HCT116 (cell line): Measurements from ENCODE around the gene PLA2G4C. TPM values are rescaled to one million over a fixed set of nuclear protein-coding genes. Genes with fewer than 3 reads are reported as not detected.

Experiments
- ATAC-seq: fragments of 200-7000 bp; cut with Tn5 transposase; 2 replicates; pipeline ENCODE4 v1.9.1; 2020; ENCODE audit warnings: mild to moderate bottlenecking, moderate library complexity
- Bru-seq: library from RNA; stranded (reverse); fragments of 400-500 nt; gene quantifications from one replicate; lab custom pipeline; 2021; lab: Mats Ljungman, UMichigan
- BruChase-seq, 2 experiments: library from RNA; stranded (reverse); fragments of 400-500 nt; gene quantifications; one replicate each; lab custom pipeline; 2021; lab: Mats Ljungman, UMichigan
- BruUV-seq: library from RNA; stranded (reverse); fragments of 400-500 nt; replicated peaks from 2 replicates; lab custom pipeline; 2021; lab: Mats Ljungman, UMichigan
- CTCF ChIA-PET: fragments of 300-600 bp; sonication (Branson Sonifier 250); formaldehyde crosslinking; loops from one replicate; lab custom pipeline; 2021; ENCODE audit warnings: antibody characterized with exemption; lab: Charles Lee
- POLR2A ChIA-PET: fragments of 300-600, 350-600 bp; sonication (Branson Sonifier 250); formaldehyde crosslinking; loops from one replicate; lab custom pipeline; 2021; ENCODE audit warnings: antibody characterized with exemption; lab: Charles Lee
- RAD21 ChIA-PET, 2 experiments: fragments of 300-600 bp; sonication (Branson Sonifier 250); formaldehyde crosslinking; loops; one replicate each; lab custom pipeline; 2023; ENCODE audit warnings: low total read pairs in 2 of 2; ENCODE audit not compliant: uncharacterized antibody in 2 of 2, unreplicated experiment in 2 of 2, low non-redundant PET in 1 of 2; lab: Charles Lee
- DNase-seq: peaks from one replicate; pipeline ENCODE4 v3.0.0-alpha.2; 2010; ENCODE audit warnings: low read depth, low spot score
- H2AFZ ChIP-seq: fragments of 200-600 bp; shearing (Covaris generic), sonication (generic); 2 replicates; pipeline ENCODE4 v1.6.1; 2017; ENCODE audit warnings: low read depth, mixed run types, mixed read lengths, antibody characterized with exemption, low read length; ENCODE audit not compliant: poor library complexity, severe bottlenecking
- H3K27ac ChIP-seq: 2 replicates; pipeline ENCODE4 v1.5.1; 2012; ENCODE audit warnings: low read depth, low read length
- H3K27me3 ChIP-seq: fragments of 200-600 bp; sonication (generic); 2 replicates; pipeline ENCODE4 v1.6.1; 2016; ENCODE audit warnings: mixed run types, low read length, mixed read lengths; ENCODE audit not compliant: insufficient read depth
- H3K36me3 ChIP-seq, 2 experiments: fragments of 200-500 bp in 1 of 2; fragments of 200-600 bp in 1 of 2; sonication (Bioruptor generic) in 1 of 2; sonication (generic) in 1 of 2; 2 replicates each; pipeline versions ENCODE4 v1.5.1 to v1.6.1; 2014 to 2016; ENCODE audit warnings: low read length in 2 of 2, inconsistent platforms in 1 of 2, mixed read lengths in 1 of 2, mixed run types in 1 of 2; ENCODE audit not compliant: insufficient read depth in 2 of 2, control insufficient read depth in 1 of 2
- H3K4me1 ChIP-seq, 2 experiments: fragments of 200-600 bp in 1 of 2; sonication (generic) in 1 of 2; 2 replicates each; pipeline versions ENCODE4 v1.5.1 to v1.6.1; 2012 to 2017; ENCODE audit warnings: low read length in 2 of 2, inconsistent platforms in 1 of 2, mild to moderate bottlenecking in 1 of 2, mixed read lengths in 1 of 2, mixed run types in 1 of 2, moderate library complexity in 1 of 2; ENCODE audit not compliant: insufficient read depth in 2 of 2, control insufficient read depth in 1 of 2
- H3K4me2 ChIP-seq: fragments of 200-600 bp; sonication (generic); 2 replicates; pipeline ENCODE4 v1.6.1; 2017; ENCODE audit warnings: mixed run types, low read length, mixed read lengths
- H3K4me3 ChIP-seq, 2 experiments: fragments of 200-600 bp in 1 of 2; sonication (generic) in 1 of 2; replicated peaks in 1 of 2; 2 replicates each; pipeline ENCODE4 v1.5.1; 2011 to 2016; ENCODE audit warnings: low read length in 2 of 2, control low read depth in 1 of 2, low read depth in 1 of 2, mild to moderate bottlenecking in 1 of 2, mixed read lengths in 1 of 2, mixed run types in 1 of 2
- H3K79me2 ChIP-seq: fragments of 200-600 bp; sonication (generic); 2 replicates; pipeline ENCODE4 v1.6.1; 2017; ENCODE audit warnings: mild to moderate bottlenecking, mixed run types, low read length, moderate library complexity, mixed read lengths; ENCODE audit not compliant: insufficient read depth
- H3K9ac ChIP-seq: fragments of 200-600 bp; sonication (generic); 2 replicates; pipeline ENCODE4 v1.6.1; 2016; ENCODE audit warnings: low read length, mixed read lengths
- H3K9me2 ChIP-seq: fragments of 200-600 bp; sonication (generic), shearing (Covaris generic); 2 replicates; pipeline ENCODE4 v1.6.1; 2017; ENCODE audit warnings: mixed run types, mild to moderate bottlenecking, moderate library complexity; ENCODE audit not compliant: insufficient read depth
- H3K9me3 ChIP-seq, 2 experiments: fragments of 200-500 bp in 1 of 2; fragments of 200-600 bp in 1 of 2; sonication (Bioruptor generic) in 1 of 2; sonication (generic) in 1 of 2; 2 replicates each; pipeline ENCODE4 v1.6.1; 2014 to 2017; ENCODE audit warnings: low read length in 2 of 2, mixed read lengths in 2 of 2, inconsistent platforms in 1 of 2, low read depth in 1 of 2, mild to moderate bottlenecking in 1 of 2, mixed run types in 1 of 2, moderate library complexity in 1 of 2; ENCODE audit not compliant: control insufficient read depth in 1 of 2, insufficient read depth in 1 of 2
- H4K20me1 ChIP-seq: fragments of 200-600 bp; sonication (generic), shearing (Covaris generic); 2 replicates; pipeline ENCODE4 v1.6.1; 2017; ENCODE audit warnings: mixed run types, mild to moderate bottlenecking, moderate library complexity; ENCODE audit not compliant: insufficient read depth
- POLR2A ChIP-seq: IDR thresholded peaks from 2 replicates; pipeline ENCODE4 v1.7.0; 2011; ENCODE audit warnings: borderline replicate concordance; ENCODE audit not compliant: insufficient read depth, insufficient read length; ENCODE audit errors: extremely low read depth
- POLR2AphosphoS5 ChIP-seq: IDR thresholded peaks from 2 replicates; pipeline ENCODE4 v1.6.1; 2011; ENCODE audit warnings: mild to moderate bottlenecking, low read depth, low read length, moderate library complexity
- SP1 ChIP-seq: IDR thresholded peaks from 2 replicates; pipeline ENCODE4 v1.6.1; 2012; ENCODE audit warnings: low read depth
- ZFX ChIP-seq: fragments of 450-650 bp; IDR thresholded peaks from 2 replicates; pipeline ENCODE4 v1.6.1; 2017
- intact Hi-C: fragments of 100-400 bp; cut with micrococcal nuclease; formaldehyde crosslinking; loops from 2 replicates; pipeline ENCODE4 v1.10.0; 2022
- long read RNA-seq: library from polyadenylated mRNA; unstranded; transcript quantifications from one replicate; pipeline ENCODE4 v2.0.0, GENCODE V29; 2021; ENCODE audit not compliant: unreplicated experiment
- polyA plus RNA-seq: library from polyadenylated mRNA; unstranded; fragments of >200 nt; gene quantifications from 2 replicates; pipeline ENCODE4 v1.2.1, GENCODE V29; 2012; ENCODE audit warnings: missing spikeins
- total RNA-seq: library from RNA; stranded (reverse); gene quantifications from one replicate; pipeline ENCODE4 v1.2.1, GENCODE V29; 2021; ENCODE audit not compliant: unreplicated experiment
- TF ChIP-seq, protein P1 (sequence below): IDR thresholded peaks from 2 replicates; pipeline ENCODE4 v1.6.1; 2012; ENCODE audit warnings: low read depth
- TF ChIP-seq, protein P2 (sequence below): IDR thresholded peaks from 2 replicates; pipeline ENCODE4 v1.6.1; 2012

Gene PLA2G4C, protein sequence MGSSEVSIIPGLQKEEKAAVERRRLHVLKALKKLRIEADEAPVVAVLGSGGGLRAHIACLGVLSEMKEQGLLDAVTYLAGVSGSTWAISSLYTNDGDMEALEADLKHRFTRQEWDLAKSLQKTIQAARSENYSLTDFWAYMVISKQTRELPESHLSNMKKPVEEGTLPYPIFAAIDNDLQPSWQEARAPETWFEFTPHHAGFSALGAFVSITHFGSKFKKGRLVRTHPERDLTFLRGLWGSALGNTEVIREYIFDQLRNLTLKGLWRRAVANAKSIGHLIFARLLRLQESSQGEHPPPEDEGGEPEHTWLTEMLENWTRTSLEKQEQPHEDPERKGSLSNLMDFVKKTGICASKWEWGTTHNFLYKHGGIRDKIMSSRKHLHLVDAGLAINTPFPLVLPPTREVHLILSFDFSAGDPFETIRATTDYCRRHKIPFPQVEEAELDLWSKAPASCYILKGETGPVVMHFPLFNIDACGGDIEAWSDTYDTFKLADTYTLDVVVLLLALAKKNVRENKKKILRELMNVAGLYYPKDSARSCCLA
- total RNA-seq (1.7 TPM), Bru-seq, nascent RNA (percentile 26 among the genes with signal in this experiment), BruChase-seq, experiment 1, labeled RNA remaining after a 6-hour chase (percentile 40 among the genes with signal in this experiment), BruChase-seq, experiment 2, labeled RNA remaining after a 2-hour chase (percentile 36 among the genes with signal in this experiment)
- polyA plus RNA-seq: 1.2 and 2.5 TPM in 2 replicates
- long read RNA-seq, partial matches to known transcripts: 0 of 1 reads
- long read RNA-seq, other reads (novel, unspliced or antisense): 1 of 1 reads

DNA sequence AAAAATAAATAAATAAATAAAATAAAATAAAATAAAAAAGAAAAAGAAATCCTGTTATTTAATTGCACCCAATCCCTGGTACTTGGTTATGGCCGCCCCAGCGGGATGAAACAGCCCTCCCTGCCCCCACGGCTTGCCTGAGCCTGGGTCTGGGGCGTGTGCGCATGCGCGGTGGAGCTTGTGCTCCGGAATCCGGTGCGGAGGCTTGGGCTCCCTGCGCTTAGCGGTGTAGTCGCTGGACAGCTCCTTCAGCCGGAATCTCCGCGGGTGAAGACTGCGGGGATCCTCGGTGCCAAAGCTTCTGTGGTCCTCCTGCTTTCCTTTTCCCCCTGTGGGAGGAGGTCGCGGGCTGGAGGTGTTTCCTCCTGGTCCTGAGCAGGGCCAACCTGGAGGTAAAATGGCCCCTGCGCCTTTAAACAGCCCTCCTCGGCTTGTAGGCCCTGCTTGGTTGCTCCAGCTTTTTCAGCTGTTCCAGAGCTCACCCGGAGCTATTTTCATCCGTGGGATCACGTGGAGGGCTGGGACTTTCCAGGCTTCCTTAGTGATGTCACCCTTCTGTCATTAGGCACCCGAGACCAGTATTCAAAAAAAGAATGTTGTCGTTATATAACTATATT, at the start of gene PLA2G4C:
TSS of gene PLA2G4C (minus strand) at position 468 of the 617 bp plus-strand sequence. CDS start 4,288 bp downstream, outside the sequence.
- Histone ChIP-seq H2AFZ (peak within 1 kb of the TSS; percentile 92), H3K4me2 (peak within 1 kb of the TSS; percentile 95), H3K4me1 (peaks cover 15 to 29% of the 10 kb centered on the region in 2 experiments), H3K27ac (peak within 1 kb of the TSS; percentile 88), H3K36me3 (no peaks in the 10 kb centered on the region; a peak in 1 of 4 replicates), H3K27me3 (no peaks in the 10 kb centered on the region), H3K4me3 (peak within 1 kb of the TSS; percentile 68 to 72), H4K20me1 (no peaks in the 10 kb centered on the region), H3K9ac (peak within 1 kb of the TSS; percentile 73), H3K9me2 (no peaks in the 10 kb centered on the region), H3K79me2 (no peaks in the 10 kb centered on the region), H3K9me3 (no peaks in the 10 kb centered on the region)
- peak; percentile 71 for ATAC-seq
- TF ChIP-seq, protein P1, sequence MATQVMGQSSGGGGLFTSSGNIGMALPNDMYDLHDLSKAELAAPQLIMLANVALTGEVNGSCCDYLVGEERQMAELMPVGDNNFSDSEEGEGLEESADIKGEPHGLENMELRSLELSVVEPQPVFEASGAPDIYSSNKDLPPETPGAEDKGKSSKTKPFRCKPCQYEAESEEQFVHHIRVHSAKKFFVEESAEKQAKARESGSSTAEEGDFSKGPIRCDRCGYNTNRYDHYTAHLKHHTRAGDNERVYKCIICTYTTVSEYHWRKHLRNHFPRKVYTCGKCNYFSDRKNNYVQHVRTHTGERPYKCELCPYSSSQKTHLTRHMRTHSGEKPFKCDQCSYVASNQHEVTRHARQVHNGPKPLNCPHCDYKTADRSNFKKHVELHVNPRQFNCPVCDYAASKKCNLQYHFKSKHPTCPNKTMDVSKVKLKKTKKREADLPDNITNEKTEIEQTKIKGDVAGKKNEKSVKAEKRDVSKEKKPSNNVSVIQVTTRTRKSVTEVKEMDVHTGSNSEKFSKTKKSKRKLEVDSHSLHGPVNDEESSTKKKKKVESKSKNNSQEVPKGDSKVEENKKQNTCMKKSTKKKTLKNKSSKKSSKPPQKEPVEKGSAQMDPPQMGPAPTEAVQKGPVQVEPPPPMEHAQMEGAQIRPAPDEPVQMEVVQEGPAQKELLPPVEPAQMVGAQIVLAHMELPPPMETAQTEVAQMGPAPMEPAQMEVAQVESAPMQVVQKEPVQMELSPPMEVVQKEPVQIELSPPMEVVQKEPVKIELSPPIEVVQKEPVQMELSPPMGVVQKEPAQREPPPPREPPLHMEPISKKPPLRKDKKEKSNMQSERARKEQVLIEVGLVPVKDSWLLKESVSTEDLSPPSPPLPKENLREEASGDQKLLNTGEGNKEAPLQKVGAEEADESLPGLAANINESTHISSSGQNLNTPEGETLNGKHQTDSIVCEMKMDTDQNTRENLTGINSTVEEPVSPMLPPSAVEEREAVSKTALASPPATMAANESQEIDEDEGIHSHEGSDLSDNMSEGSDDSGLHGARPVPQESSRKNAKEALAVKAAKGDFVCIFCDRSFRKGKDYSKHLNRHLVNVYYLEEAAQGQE: peak; percentile 73
- TF ChIP-seq, protein P2, sequence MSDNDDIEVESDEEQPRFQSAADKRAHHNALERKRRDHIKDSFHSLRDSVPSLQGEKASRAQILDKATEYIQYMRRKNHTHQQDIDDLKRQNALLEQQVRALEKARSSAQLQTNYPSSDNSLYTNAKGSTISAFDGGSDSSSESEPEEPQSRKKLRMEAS: peak; percentile 61; the same call in 1 of the 2 replicates
- no peak for TF ChIP-seq SP1
- peak; percentile 66 for TF ChIP-seq POLR2AphosphoS5
- TF ChIP-seq POLR2A: peak; percentile 33
- peak; percentile 52; the same call in 1 of the 2 replicates for TF ChIP-seq ZFX
- intact Hi-C loops: no loop called here
- BruUV-seq: TSS peak; percentile 96
- CTCF ChIA-PET: interaction anchor here (1.0 to 1.4 kb wide), 4 partner anchors 9 to 154 kb away, joined by 3 to 6 read pairs (median 5); no protein-coding TSS in a partner anchor
- RAD21 ChIA-PET: interaction anchor here in 1 of 2 experiments (0.6 to 1.1 kb wide), 2 partner anchors 9 to 150 kb away, joined by 3 to 4 read pairs; no protein-coding TSS in a partner anchor
- POLR2A ChIA-PET: interaction anchor here (1.0 to 1.4 kb wide), 4 partner anchors 10 to 93 kb away, joined by 3 to 6 read pairs (median 4); no protein-coding TSS in a partner anchor
- DNase-seq: peak; percentile 77
